ENCODE results near the gene RAB40C.

- TF ChIP-seq NFYB (CRISPR knock-in tag; conservative IDR thresholded peaks at IDR 0.05; ENCODE audit: low read depth) (no peak), SP1 (CRISPR knock-in tag; conservative IDR thresholded peaks at IDR 0.05) (no peak), ELF4 (CRISPR knock-in tag; IDR thresholded peaks at IDR 0.05; ENCODE audit: low read depth) (no peak), USF1 (CRISPR knock-in tag; IDR thresholded peaks at IDR 0.05) (no peak), KAT7 (CRISPR knock-in tag; IDR thresholded peaks at IDR 0.05; ENCODE audit: borderline replicate concordance) (no peak), NFE2L1 (CRISPR knock-in tag; IDR thresholded peaks at IDR 0.05) (no peak)
- TF ChIP-seq, protein P1, sequence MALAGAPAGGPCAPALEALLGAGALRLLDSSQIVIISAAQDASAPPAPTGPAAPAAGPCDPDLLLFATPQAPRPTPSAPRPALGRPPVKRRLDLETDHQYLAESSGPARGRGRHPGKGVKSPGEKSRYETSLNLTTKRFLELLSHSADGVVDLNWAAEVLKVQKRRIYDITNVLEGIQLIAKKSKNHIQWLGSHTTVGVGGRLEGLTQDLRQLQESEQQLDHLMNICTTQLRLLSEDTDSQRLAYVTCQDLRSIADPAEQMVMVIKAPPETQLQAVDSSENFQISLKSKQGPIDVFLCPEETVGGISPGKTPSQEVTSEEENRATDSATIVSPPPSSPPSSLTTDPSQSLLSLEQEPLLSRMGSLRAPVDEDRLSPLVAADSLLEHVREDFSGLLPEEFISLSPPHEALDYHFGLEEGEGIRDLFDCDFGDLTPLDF (CRISPR knock-in tag; IDR thresholded peaks at IDR 0.05), result no peak
- TF ChIP-seq, protein P2, sequence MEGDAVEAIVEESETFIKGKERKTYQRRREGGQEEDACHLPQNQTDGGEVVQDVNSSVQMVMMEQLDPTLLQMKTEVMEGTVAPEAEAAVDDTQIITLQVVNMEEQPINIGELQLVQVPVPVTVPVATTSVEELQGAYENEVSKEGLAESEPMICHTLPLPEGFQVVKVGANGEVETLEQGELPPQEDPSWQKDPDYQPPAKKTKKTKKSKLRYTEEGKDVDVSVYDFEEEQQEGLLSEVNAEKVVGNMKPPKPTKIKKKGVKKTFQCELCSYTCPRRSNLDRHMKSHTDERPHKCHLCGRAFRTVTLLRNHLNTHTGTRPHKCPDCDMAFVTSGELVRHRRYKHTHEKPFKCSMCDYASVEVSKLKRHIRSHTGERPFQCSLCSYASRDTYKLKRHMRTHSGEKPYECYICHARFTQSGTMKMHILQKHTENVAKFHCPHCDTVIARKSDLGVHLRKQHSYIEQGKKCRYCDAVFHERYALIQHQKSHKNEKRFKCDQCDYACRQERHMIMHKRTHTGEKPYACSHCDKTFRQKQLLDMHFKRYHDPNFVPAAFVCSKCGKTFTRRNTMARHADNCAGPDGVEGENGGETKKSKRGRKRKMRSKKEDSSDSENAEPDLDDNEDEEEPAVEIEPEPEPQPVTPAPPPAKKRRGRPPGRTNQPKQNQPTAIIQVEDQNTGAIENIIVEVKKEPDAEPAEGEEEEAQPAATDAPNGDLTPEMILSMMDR (IDR thresholded peaks at IDR 0.05), result no peak
- TF ChIP-seq, protein P3, sequence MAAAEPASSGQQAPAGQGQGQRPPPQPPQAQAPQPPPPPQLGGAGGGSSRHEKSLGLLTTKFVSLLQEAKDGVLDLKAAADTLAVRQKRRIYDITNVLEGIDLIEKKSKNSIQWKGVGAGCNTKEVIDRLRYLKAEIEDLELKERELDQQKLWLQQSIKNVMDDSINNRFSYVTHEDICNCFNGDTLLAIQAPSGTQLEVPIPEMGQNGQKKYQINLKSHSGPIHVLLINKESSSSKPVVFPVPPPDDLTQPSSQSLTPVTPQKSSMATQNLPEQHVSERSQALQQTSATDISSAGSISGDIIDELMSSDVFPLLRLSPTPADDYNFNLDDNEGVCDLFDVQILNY (CRISPR knock-in tag; IDR thresholded peaks at IDR 0.05), result no peak
Measured at GRCh38 chr16:576823-577201, 13.1 kb upstream of the RAB40C start.

Measured in WTC11 (cell line).